ENCODE measurements around the gene HES7. TPM values are rescaled to one million over a fixed set of nuclear protein-coding genes. Genes with fewer than 3 reads are reported as not detected.

The HES7 gene
- polyA plus RNA-seq, 2 of the 4 experiments (the other 2 are of a cell fraction): 0.56 to 0.72 TPM

- no peak; a peak in 1 of 5 replicates for TF ChIP-seq JUN (IDR thresholded peaks at IDR 0.05)
- TF ChIP-seq EHF (CRISPR knock-in tag; IDR thresholded peaks at IDR 0.05): 0 out of 2 replicates have a peak, but pooled peaks have one; percentile 52
These were observed 4.9 kb downstream of the HES7 start (continued) for GRCh38 chr17:8118769-8119580.

GRCh38 chr17:8117980-8118768, 5.7 kb downstream of the HES7 start, which contains the start of gene ALOXE3:
Gene ALOXE3 (minus strand): TSS chr17:8118514. CDS start chr17:8117990, 524 bp downstream.
- 10% methylated on average over 32 of the region's 33 CpGs for WGBS (ENCODE audit: missing lambda C conversion rate)
- DNase-seq (ENCODE audit: low read depth in 1 of 2, low spot score in 1 of 2) (peak; percentile 82 to 86), ATAC-seq (peak; percentile 22 to 28), FAIRE-seq (peak; percentile 81)
- TF ChIP-seq BHLHE40 (IDR thresholded peaks at IDR 0.05; ENCODE audit: low read depth, low read length): peak; percentile 79
- no peak for TF ChIP-seq HOXB5 (CRISPR knock-in tag; IDR thresholded peaks at IDR 0.05)
- no peak for TF ChIP-seq EHMT2 (IDR thresholded peaks at IDR 0.05; ENCODE audit: low read depth)
- no peak for TF ChIP-seq RNF2 (IDR thresholded peaks at IDR 0.05; ENCODE audit: borderline replicate concordance, low read depth)
- TF ChIP-seq HOXA7 (CRISPR knock-in tag; IDR thresholded peaks at IDR 0.05): no peak
- TF ChIP-seq FOSB (CRISPR knock-in tag; IDR thresholded peaks at IDR 0.05): no peak
- no peak for TF ChIP-seq HEYL (CRISPR knock-in tag; IDR thresholded peaks at IDR 0.05)
- TF ChIP-seq REST (IDR thresholded peaks at IDR 0.05): no peak
- no peak for TF ChIP-seq POLR2A (IDR thresholded peaks at IDR 0.05; ENCODE audit: low read length)
- peak; percentile 63 for TF ChIP-seq FOSL2 (IDR thresholded peaks at IDR 0.05)
- peak; percentile 92 for TF ChIP-seq FOSL2 (CRISPR knock-in tag; IDR thresholded peaks at IDR 0.05)
- TF ChIP-seq JUNB (IDR thresholded peaks at IDR 0.05): peak; percentile 58; the same call in 1 of the 2 replicates
- peak; percentile 85 for TF ChIP-seq USF2 (IDR thresholded peaks at IDR 0.05)
- no peak for TF ChIP-seq CTCF (IDR thresholded peaks at IDR 0.05)
- peak; percentile 58 for TF ChIP-seq PBX3 (IDR thresholded peaks at IDR 0.05)
- TF ChIP-seq MAFK (IDR thresholded peaks at IDR 0.05; ENCODE audit: partially characterized antibody): no peak
- no peak for TF ChIP-seq ELK1 (IDR thresholded peaks at IDR 0.05; ENCODE audit: low read depth, low read length)
- peak; percentile 89 for TF ChIP-seq MAX (IDR thresholded peaks at IDR 0.05)
- TF ChIP-seq CHD4 (IDR thresholded peaks at IDR 0.05; ENCODE audit: borderline replicate concordance): no peak
- TF ChIP-seq EP300 (IDR thresholded peaks at IDR 0.05): no peak
- peaks cover 8% of the 10 kb centered on the region for H3K4me1 ChIP-seq
- H3K27ac ChIP-seq: peak within 1 kb of the TSS; percentile 67 to 90
- CTCF ChIA-PET: interaction anchor here (0.8 to 24.1 kb wide), 15 partner anchors 14 to 190 kb away, joined by 3 to 1490 read pairs (median 8); partner anchors contain the start of genes ALOX12B, BORCS6 and VAMP2
- H3K9me3 ChIP-seq: no peaks in the 10 kb centered on the region
- peak within 1 kb of the TSS; percentile 51 for H3K4me3 ChIP-seq
- POLR2A ChIA-PET: interaction anchor here (1.5 to 4.4 kb wide), 3 partner anchors 39 to 105 kb away, joined by 4 to 41 read pairs (median 7); no protein-coding TSS in a partner anchor
- peak within 1 kb of the TSS; percentile 89 for H3K4me2 ChIP-seq

Measured in A549 (cell line).